ENCODE results near the gene SLC2A11. TPM values are rescaled to one million over a fixed set of nuclear protein-coding genes. Genes with fewer than 3 reads are reported as not detected.

Gene SLC2A11
- polyA plus RNA-seq, 2 of the 4 experiments (the other 2 are of a cell fraction), result 5.6 to 12.4 TPM

DNA sequence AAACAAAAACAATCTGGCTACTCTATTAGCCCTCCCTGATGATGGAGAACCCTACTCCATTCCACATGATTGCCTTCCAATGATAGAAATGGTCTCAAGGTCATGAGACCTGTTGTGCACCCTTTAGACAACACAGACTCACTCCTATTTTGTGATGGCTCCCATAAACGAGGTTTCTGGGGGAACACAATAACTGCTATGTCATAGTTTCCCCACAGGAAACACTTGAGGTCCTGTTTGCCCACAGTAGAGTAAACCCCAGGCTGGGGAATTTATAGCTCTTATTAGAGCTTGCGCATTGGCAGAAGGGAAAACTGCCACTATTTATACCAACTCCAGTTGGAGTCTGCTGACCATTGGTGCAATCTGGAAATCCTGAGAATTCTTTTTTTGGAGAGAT, 65.2 kb downstream of the SLC2A11 start (continued):
- TF ChIP-seq, protein P1, sequence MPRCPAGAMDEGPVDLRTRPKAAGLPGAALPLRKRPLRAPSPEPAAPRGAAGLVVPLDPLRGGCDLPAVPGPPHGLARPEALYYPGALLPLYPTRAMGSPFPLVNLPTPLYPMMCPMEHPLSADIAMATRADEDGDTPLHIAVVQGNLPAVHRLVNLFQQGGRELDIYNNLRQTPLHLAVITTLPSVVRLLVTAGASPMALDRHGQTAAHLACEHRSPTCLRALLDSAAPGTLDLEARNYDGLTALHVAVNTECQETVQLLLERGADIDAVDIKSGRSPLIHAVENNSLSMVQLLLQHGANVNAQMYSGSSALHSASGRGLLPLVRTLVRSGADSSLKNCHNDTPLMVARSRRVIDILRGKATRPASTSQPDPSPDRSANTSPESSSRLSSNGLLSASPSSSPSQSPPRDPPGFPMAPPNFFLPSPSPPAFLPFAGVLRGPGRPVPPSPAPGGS (IDR thresholded peaks at IDR 0.05), result no peak
- TF ChIP-seq, protein P2, sequence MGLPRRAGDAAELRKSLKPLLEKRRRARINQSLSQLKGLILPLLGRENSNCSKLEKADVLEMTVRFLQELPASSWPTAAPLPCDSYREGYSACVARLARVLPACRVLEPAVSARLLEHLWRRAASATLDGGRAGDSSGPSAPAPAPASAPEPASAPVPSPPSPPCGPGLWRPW (IDR thresholded peaks at IDR 0.05), result no peak
- TF ChIP-seq HOXB13 (CRISPR knock-in tag; IDR thresholded peaks at IDR 0.05; ENCODE audit: low read depth) (no peak), FOXS1 (CRISPR knock-in tag; IDR thresholded peaks at IDR 0.05) (no peak), JUN (IDR thresholded peaks at IDR 0.05) (no peak), SREBF2 (IDR thresholded peaks at IDR 0.05) (no peak)
- TF ChIP-seq, protein P3, sequence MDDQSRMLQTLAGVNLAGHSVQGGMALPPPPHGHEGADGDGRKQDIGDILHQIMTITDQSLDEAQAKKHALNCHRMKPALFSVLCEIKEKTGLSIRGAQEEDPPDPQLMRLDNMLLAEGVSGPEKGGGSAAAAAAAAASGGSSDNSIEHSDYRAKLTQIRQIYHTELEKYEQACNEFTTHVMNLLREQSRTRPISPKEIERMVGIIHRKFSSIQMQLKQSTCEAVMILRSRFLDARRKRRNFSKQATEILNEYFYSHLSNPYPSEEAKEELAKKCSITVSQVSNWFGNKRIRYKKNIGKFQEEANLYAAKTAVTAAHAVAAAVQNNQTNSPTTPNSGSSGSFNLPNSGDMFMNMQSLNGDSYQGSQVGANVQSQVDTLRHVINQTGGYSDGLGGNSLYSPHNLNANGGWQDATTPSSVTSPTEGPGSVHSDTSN (IDR thresholded peaks at IDR 0.05), result no peak

DNA sequence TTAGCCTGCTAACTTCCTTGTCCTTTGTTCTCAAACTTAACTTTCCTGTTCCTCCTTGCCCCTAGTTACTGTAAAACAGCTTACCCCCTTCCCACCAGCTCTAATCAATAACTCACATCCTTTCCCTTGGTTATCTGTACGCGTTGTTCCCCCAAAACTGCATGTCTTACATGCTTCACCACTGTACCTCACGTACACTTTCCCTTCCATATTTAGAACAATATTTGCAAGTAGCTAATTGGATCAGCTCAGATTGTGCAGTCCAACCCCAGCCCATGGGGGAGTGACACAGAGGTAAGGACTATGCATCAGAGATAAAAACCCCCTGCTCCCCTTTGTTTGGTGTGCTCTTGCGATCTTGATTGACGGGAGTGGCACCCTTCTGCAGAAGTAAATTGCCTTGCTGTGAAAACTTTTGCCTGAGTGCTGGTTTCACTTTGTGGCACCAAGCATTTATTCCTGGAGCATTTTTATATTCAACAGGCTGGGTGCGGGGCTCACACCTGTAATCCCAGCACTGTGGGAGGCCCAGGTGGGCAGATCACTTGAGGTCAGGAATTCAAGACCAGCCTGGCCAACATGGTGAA, 67.4 kb downstream of the SLC2A11 start:
- ChIA-PET CTCF (interaction anchor here (1.0 kb wide), 1 partner anchor 38 kb away, joined by 3 read pairs; no protein-coding TSS in a partner anchor), POLR2A (no interaction called here)
- 72% methylated on average over 4 of the region's 6 CpGs for WGBS (ENCODE audit: missing lambda C conversion rate)
- ATAC-seq (no peak), DNase-seq (ENCODE audit: low read depth in 1 of 2, low spot score in 1 of 2) (no peak), FAIRE-seq (no peak)
- H3K9me3 ChIP-seq, result peaks cover 13% of the 10 kb centered on the region; the same call in 2 of the 3 replicates
- TF ChIP-seq FOXS1 (CRISPR knock-in tag; IDR thresholded peaks at IDR 0.05) (no peak), KDM5A (IDR thresholded peaks at IDR 0.05) (no peak), ZSCAN20 (CRISPR knock-in tag; IDR thresholded peaks at IDR 0.05) (no peak), RFX5 (IDR thresholded peaks at IDR 0.05) (no peak), GATA3 (IDR thresholded peaks at IDR 0.05; ENCODE audit: borderline replicate concordance) (no peak), RAD21 (conservative IDR thresholded peaks at IDR 0.05 in 1 of 2, IDR thresholded peaks at IDR 0.05 in 1 of 2) (no peak), JUNB (IDR thresholded peaks at IDR 0.05) (no peak), KDM1A (IDR thresholded peaks at IDR 0.05; ENCODE audit: low read depth) (no peak), SMC3 (IDR thresholded peaks at IDR 0.05) (no peak), HOXB5 (CRISPR knock-in tag; IDR thresholded peaks at IDR 0.05) (no peak), MYC (IDR thresholded peaks at IDR 0.05; ENCODE audit: borderline replicate concordance, low read length) (no peak), CHD2 (IDR thresholded peaks at IDR 0.05; ENCODE audit: low read length, partially characterized antibody) (no peak), ZFP36 (IDR thresholded peaks at IDR 0.05; ENCODE audit: borderline replicate concordance, partially characterized antibody) (no peak), ZC3H11A (IDR thresholded peaks at IDR 0.05) (no peak)
- TF ChIP-seq, protein P4, sequence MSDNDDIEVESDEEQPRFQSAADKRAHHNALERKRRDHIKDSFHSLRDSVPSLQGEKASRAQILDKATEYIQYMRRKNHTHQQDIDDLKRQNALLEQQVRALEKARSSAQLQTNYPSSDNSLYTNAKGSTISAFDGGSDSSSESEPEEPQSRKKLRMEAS (IDR thresholded peaks at IDR 0.05), result no peak
- TF ChIP-seq, protein P5, sequence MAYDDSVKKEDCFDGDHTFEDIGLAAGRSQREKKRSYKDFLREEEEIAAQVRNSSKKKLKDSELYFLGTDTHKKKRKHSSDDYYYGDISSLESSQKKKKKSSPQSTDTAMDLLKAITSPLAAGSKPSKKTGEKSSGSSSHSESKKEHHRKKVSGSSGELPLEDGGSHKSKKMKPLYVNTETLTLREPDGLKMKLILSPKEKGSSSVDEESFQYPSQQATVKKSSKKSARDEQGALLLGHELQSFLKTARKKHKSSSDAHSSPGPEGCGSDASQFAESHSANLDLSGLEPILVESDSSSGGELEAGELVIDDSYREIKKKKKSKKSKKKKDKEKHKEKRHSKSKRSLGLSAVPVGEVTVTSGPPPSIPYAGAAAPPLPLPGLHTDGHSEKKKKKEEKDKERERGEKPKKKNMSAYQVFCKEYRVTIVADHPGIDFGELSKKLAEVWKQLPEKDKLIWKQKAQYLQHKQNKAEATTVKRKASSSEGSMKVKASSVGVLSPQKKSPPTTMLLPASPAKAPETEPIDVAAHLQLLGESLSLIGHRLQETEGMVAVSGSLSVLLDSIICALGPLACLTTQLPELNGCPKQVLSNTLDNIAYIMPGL (CRISPR knock-in tag; IDR thresholded peaks at IDR 0.05; ENCODE audit: borderline replicate concordance), result no peak
- TF ChIP-seq, protein P1 (IDR thresholded peaks at IDR 0.05), result no peak
- TF ChIP-seq, protein P2 (IDR thresholded peaks at IDR 0.05), result no peak
- H3K4me3 ChIP-seq, result no peak overlapping the region
- peaks cover 14% of the 10 kb centered on the region; the same call in 2 of the 3 replicates for H3K4me1 ChIP-seq
- H3K4me2 ChIP-seq, result no peak overlapping the region
- no peak overlapping the region for H3K27ac ChIP-seq

Data from A549 (cell line).